Brain microvascular endothelial cell (primary cell): ENCODE measurements around the gene OR52D1.

ENCODE experiments used
- DNase-seq: peaks from one replicate; pipeline ENCODE4 v3.0.0-alpha.2; 2020
- H3K27ac ChIP-seq: fragments of 250-450 bp; sonication (Bioruptor Pico); 2 replicates; pipeline ENCODE4 v1.5.1; 2020; ENCODE audit warnings: mild to moderate bottlenecking, moderate library complexity
- H3K27me3 ChIP-seq: fragments of 250-450 bp; sonication (Bioruptor Pico); replicated peaks from 2 replicates; pipeline ENCODE4 v1.5.1; 2020; ENCODE audit warnings: mild to moderate bottlenecking
- H3K36me3 ChIP-seq: fragments of 250-450 bp; sonication (Bioruptor Pico); replicated peaks from 2 replicates; pipeline ENCODE4 v1.5.1; 2020; ENCODE audit warnings: mild to moderate bottlenecking
- H3K4me3 ChIP-seq: 2 replicates; pipeline ENCODE4 v1.5.1; 2011; ENCODE audit warnings: low read depth, mild to moderate bottlenecking, control low read depth, low read length, moderate library complexity
- in situ Hi-C: cut with HindIII; loops from 2 replicates; pipeline ENCODE4 v1.10.0; 2017; ENCODE audit warnings: low sequenced_read_pairs, low pct_ligation_motif_present
- TF ChIP-seq, protein P1 (sequence below): IDR thresholded peaks from 2 replicates; pipeline ENCODE4 v1.5.1; 2011; ENCODE audit warnings: low read depth, mild to moderate bottlenecking, moderate library complexity, low read length, control low read depth, inconsistent platforms; ENCODE audit errors: missing control alignments

The OR52D1 gene

DNA sequence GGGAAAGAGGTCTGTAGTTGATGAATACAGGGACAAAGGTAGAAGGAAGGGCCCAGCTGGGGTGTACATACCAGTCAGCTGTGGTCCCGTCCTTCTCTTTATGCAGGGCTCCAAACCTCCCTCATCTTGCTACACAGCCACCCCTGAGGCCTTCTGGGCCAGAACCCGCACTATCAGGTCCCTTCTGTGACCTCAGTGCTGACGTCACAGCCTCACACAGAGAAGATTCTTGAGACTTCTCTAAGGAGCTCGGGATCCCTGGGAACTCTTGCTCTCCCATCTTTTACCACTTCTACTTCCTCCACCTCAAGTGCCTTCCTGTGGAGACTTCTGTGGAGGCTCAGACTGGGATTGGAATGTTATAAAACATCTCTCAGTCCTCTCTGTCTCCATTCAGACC is 21.3 kb downstream of the OR52D1 start, which contains the start of gene UBQLN3:
TSS of gene UBQLN3 (minus strand) at position 155 of the 400 bp plus-strand sequence. CDS start 399 bp downstream, outside the sequence.
- TF ChIP-seq, protein P1, sequence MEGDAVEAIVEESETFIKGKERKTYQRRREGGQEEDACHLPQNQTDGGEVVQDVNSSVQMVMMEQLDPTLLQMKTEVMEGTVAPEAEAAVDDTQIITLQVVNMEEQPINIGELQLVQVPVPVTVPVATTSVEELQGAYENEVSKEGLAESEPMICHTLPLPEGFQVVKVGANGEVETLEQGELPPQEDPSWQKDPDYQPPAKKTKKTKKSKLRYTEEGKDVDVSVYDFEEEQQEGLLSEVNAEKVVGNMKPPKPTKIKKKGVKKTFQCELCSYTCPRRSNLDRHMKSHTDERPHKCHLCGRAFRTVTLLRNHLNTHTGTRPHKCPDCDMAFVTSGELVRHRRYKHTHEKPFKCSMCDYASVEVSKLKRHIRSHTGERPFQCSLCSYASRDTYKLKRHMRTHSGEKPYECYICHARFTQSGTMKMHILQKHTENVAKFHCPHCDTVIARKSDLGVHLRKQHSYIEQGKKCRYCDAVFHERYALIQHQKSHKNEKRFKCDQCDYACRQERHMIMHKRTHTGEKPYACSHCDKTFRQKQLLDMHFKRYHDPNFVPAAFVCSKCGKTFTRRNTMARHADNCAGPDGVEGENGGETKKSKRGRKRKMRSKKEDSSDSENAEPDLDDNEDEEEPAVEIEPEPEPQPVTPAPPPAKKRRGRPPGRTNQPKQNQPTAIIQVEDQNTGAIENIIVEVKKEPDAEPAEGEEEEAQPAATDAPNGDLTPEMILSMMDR, result no peak
- Histone ChIP-seq H3K27ac (no peak within 1 kb of the TSS), H3K36me3 (no peaks in the 10 kb centered on the region), H3K27me3 (no peaks in the 10 kb centered on the region), H3K4me3 (no peak within 1 kb of the TSS)
- DNase-seq, result no peak
- in situ Hi-C loops, result no loop called here

DNA sequence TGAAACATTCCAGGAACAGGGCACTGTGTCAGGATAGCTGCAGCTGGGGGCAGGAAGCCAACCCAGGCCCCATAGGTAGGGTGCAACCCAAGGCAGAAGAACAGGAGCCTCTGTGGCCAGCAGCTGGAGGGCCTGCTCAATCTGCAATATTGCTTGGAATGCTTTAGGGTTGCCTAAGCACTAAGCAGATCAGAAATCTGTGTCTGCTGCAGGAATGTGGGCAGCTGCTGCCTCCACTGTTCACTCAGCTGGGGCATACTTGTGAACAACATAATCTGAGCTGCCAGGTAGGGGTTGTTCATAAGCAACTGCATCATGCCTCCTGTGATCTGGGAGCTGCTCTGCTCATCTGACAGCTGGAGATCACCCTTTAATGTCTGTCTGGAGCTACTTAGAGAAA is 26.4 kb downstream of the OR52D1 start:
- TF ChIP-seq, protein P1, result no peak
- Histone ChIP-seq H3K36me3 (no peaks in the 10 kb centered on the region), H3K27ac (no peak overlapping the region), H3K27me3 (no peaks in the 10 kb centered on the region), H3K4me3 (no peak overlapping the region)
- no peak for DNase-seq
- in situ Hi-C loops, result no loop called here

DNA sequence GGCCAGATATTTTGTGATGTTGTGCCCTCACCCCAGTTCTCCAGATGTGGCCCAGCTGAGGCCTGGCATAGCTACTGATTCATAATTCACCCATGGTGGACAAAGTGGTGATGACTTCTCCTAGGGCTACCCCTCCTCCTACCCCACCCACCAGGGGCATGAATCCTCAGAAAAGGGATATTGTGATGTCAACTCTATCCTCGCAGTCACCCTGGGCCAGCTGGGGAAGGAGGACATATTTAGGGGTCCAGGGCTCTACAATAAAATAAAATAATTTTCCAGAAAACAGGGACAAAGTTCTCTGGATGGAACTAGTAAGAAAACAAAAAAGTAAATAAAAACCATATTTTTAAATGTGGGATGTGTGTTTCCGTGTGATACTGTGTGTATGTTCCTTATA is 28.1 kb downstream of the OR52D1 start, which contains the start of gene UBQLNL:
TSS of gene UBQLNL (minus strand) at position 101 of the 400 bp plus-strand sequence. CDS start 258 bp downstream, outside the sequence.
- DNase-seq, result no peak
- no peaks in the 10 kb centered on the region for H3K27me3 ChIP-seq
- no peak within 1 kb of the TSS for H3K4me3 ChIP-seq
- no peak within 1 kb of the TSS for H3K27ac ChIP-seq
- in situ Hi-C loops, result no loop called here
- no peaks in the 10 kb centered on the region for H3K36me3 ChIP-seq
- TF ChIP-seq, protein P1, result no peak

DNA sequence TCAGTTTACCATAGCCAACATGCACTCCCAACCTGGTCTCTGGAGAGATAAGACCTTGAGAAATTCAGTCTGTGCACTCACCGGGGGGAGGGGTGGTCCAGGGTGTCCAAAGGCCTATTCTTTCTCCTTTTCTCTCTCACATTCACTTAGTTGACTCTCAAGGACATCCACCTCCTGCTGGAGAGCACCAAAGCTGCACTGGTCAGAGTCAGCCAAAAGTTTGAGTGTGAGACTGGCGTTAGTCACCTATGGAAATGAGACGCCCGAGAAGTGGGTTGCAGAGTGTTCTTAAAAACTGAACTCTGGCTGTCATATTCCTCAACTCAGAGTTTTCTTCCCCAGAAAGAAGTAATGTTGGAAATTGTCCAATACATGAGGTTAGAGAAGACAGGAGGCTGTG is 33.1 kb downstream of the OR52D1 start:
- no peak for DNase-seq
- Histone ChIP-seq H3K4me3 (no peak overlapping the region), H3K27ac (no peak overlapping the region), H3K27me3 (no peaks in the 10 kb centered on the region), H3K36me3 (no peaks in the 10 kb centered on the region)
- in situ Hi-C loops, result no loop called here
- TF ChIP-seq, protein P1, result no peak

DNA sequence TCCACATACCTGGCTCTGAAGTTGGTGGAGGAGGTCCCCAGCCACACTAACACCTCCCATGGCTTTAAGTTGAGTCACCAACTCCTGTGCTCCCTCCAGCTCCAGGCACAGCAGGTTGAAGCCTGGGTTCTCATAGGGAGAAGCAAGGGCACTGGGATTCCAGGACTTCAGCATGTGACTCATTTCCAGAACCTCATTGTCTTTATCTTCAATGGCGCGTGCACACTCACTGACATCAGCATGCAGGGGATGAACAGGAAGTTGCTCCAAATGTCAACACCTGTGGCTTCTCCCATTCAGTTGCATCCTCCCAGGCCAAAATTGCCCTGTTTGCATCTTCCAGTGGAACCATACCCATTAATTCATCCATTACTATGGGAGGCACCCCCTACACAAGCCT is 33.8 kb downstream of the OR52D1 start:
- TF ChIP-seq, protein P1, result no peak
- Histone ChIP-seq H3K27me3 (no peaks in the 10 kb centered on the region), H3K27ac (no peak overlapping the region), H3K36me3 (no peaks in the 10 kb centered on the region), H3K4me3 (no peak overlapping the region)
- no peak for DNase-seq
- in situ Hi-C loops, result no loop called here

DNA sequence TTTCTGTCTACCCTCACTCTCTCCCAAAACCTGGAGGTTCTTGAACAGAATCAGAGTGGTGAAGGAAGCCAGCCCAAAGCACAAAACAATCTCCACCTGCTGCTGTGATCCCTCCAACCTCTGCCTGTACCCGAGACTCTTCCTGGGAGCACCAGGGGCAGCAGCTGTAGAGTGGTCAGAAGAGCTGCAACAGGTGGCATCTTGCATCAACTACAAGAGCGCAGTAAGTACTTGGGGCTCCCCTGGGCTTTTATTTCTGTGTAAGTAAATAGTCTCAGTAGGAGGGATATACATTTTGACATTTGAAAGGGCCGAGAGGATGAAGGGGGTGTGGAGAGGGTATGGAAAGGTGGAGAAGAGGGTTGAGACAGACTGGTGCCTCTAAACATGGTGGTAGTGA is 36.3 kb downstream of the OR52D1 start:
- Histone ChIP-seq H3K27ac (no peak overlapping the region), H3K36me3 (no peaks in the 10 kb centered on the region), H3K4me3 (no peak overlapping the region), H3K27me3 (no peaks in the 10 kb centered on the region)
- TF ChIP-seq, protein P1, result no peak
- no peak for DNase-seq
- in situ Hi-C loops, result no loop called here
